AG10803 (cell line): ENCODE results near the gene MBNL2.

Source experiments
- DNase-seq: peaks from one replicate; pipeline ENCODE4 v3.0.0; 2010; ENCODE audit warnings: low read depth
- H3K4me3 ChIP-seq: 2 replicates; pipeline ENCODE4 v1.5.1; 2011; ENCODE audit warnings: mild to moderate bottlenecking, low read length, control low read depth
- CTCF ChIP-seq: conservative IDR thresholded peaks from 2 replicates; pipeline ENCODE4 v1.5.1; 2011; ENCODE audit warnings: mild to moderate bottlenecking, low read length, control low read depth, inconsistent platforms

Gene MBNL2

GRCh38 chr13:97221989-97222700, at the start of gene MBNL2:
MBNL2 (plus strand) TSS chr13:97222333; CDS start chr13:97276236, 53,903 bp downstream.
- peak; percentile 91 for DNase-seq
- no peak for TF ChIP-seq CTCF
- peak within 1 kb of the TSS; percentile 82 for H3K4me3 ChIP-seq

GRCh38 chr13:97174638-97175037, 47.5 kb upstream of the MBNL2 start:
- H3K4me3 ChIP-seq: no peak overlapping the region
- DNase-seq: no peak
- no peak for TF ChIP-seq CTCF

GRCh38 chr13:97175041-97175440, 47.1 kb upstream of the MBNL2 start:
- no peak for TF ChIP-seq CTCF
- no peak overlapping the region for H3K4me3 ChIP-seq
- DNase-seq: no peak

GRCh38 chr13:97179501-97179900, 42.6 kb upstream of the MBNL2 start:
- no peak for DNase-seq
- no peak overlapping the region for H3K4me3 ChIP-seq
- no peak for TF ChIP-seq CTCF

- H3K4me3 ChIP-seq: no peak overlapping the region
- DNase-seq: no peak
- no peak for TF ChIP-seq CTCF
Observed at GRCh38 chr13:97182111-97182890, 39.8 kb upstream of the MBNL2 start.

- no peak for DNase-seq
- TF ChIP-seq CTCF: no peak
- no peak overlapping the region for H3K4me3 ChIP-seq
Observed at GRCh38 chr13:97185291-97185690, 36.8 kb upstream of the MBNL2 start.

GRCh38 chr13:97185751-97186150, 36.4 kb upstream of the MBNL2 start:
- no peak for DNase-seq
- H3K4me3 ChIP-seq: no peak overlapping the region
- no peak for TF ChIP-seq CTCF
